Sciatic nerve (tissue), 2 donors: ENCODE measurements around the gene GNG8. TPM values are rescaled to one million over a fixed set of nuclear protein-coding genes. Genes with fewer than 3 reads are reported as not detected.

Experiments used
- ATAC-seq: fragments of 200-7000 bp; cut with Tn5 transposase; one replicate; pipeline ENCODE4 v1.9.1; 2020; ENCODE audit warnings: mild to moderate bottlenecking, moderate library complexity
- DNase-seq: peaks from one replicate; pipeline ENCODE4 v3.0.0-alpha.2; 2020; ENCODE audit warnings: low spot score
- intact Hi-C: fragments of 100-400 bp; cut with DNase I; formaldehyde crosslinking; loops from one replicate; pipeline ENCODE4 v1.14.2; 2022
- total RNA-seq: library from RNA; stranded (reverse); fragmentation: NEBNext Ultra II Directional; extraction: Animal tissue kit (Norgen Biotek cat#: 25700); gene quantifications from one replicate; pipeline ENCODE4 v1.2.1, GENCODE V29; 2021
- donor health status: DM: no; HTN: no; CAD: no.
- donor health status: DM: no; HTN: no; CAD: no.

GNG8 gene
- total RNA-seq, 1 donor from 2014 or later = not detected

- ATAC-seq (no peak), DNase-seq (no peak)
- intact Hi-C loops = no loop called here
Measured at GRCh38 chr19:46586294-46586693, 49.7 kb downstream of the GNG8 start.

GRCh38 chr19:46585539-46585938 lies 50.5 kb downstream of the GNG8 start:
- ATAC-seq (no peak), DNase-seq (no peak)
- intact Hi-C loops = no loop called here

Other genes with a start within 250 kb of the GNG8 start
- gene CCDC8, start 222.6 kb downstream of the GNG8 start, total RNA-seq = 9.0 TPM
- not detected for gene PNMA8C, start 207.3 kb downstream of the GNG8 start, total RNA-seq
- gene PNMA8A, start 164.6 kb downstream of the GNG8 start, total RNA-seq = 9.3 TPM
- gene PNMA8B, start 140.3 kb downstream of the GNG8 start, total RNA-seq = 3.6 TPM
- 237 TPM for gene CALM3, start 34.9 kb downstream of the GNG8 start, total RNA-seq
- 8.0 TPM for gene PTGIR, start 11.1 kb downstream of the GNG8 start, total RNA-seq
- 22.2 TPM for gene DACT3, start 25.0 kb upstream of the GNG8 start, total RNA-seq
- 54.0 TPM for gene PRKD2, start 80.9 kb upstream of the GNG8 start, total RNA-seq
- 25.2 TPM for gene FKRP, start 109.9 kb upstream of the GNG8 start, total RNA-seq
- 70.5 TPM for gene STRN4, start 110.2 kb upstream of the GNG8 start, total RNA-seq
- gene SLC1A5, start 152.4 kb upstream of the GNG8 start, total RNA-seq = 71.0 TPM
- 59.7 TPM for gene AP2S1, start 214.6 kb upstream of the GNG8 start, total RNA-seq
- gene ARHGAP35, start 224.8 kb upstream of the GNG8 start, total RNA-seq = 67.0 TPM